Suprapubic skin (tissue), 4 donors: ENCODE measurements around the gene ARHGAP22.

ENCODE experiments used
- CTCF ChIP-seq, 2 donors: fragments of 200-600 bp in 1 of 2; fragments of 450-650 bp in 1 of 2; sonication (generic) in 1 of 2; IDR thresholded peaks; one replicate each; pipeline ENCODE4 v1.5.1; 2016 to 2019; ENCODE audit warnings: antibody characterized with exemption in 2 of 2, mild to moderate bottlenecking in 1 of 2, moderate library complexity in 1 of 2
- EP300 ChIP-seq: sonication (generic); formaldehyde crosslinking; IDR thresholded peaks from one replicate; pipeline ENCODE4 v1.6.1; 2017; ENCODE audit warnings: antibody characterized with exemption
- POLR2AphosphoS5 ChIP-seq, 3 donors: sonication (generic); formaldehyde crosslinking; IDR thresholded peaks; one replicate each; pipeline ENCODE4 v1.6.1; 2017; ENCODE audit warnings: antibody characterized with exemption in 3 of 3

- TF ChIP-seq EP300 (no peak), CTCF (IDR thresholded peaks at IDR 0.05) (no peak), POLR2AphosphoS5 (IDR thresholded peaks at IDR 0.05) (no peak)
These were observed 127.7 kb downstream of the ARHGAP22 start for GRCh38 chr10:48477141-48477540.
